DLD1 (cell line): ENCODE results near the gene CASR.

Experiments
- in situ Hi-C: cut with HindIII; loops from 2 replicates; pipeline ENCODE4 v1.10.0; 2017; ENCODE audit warnings: low sequenced_read_pairs

The CASR gene

DNA sequence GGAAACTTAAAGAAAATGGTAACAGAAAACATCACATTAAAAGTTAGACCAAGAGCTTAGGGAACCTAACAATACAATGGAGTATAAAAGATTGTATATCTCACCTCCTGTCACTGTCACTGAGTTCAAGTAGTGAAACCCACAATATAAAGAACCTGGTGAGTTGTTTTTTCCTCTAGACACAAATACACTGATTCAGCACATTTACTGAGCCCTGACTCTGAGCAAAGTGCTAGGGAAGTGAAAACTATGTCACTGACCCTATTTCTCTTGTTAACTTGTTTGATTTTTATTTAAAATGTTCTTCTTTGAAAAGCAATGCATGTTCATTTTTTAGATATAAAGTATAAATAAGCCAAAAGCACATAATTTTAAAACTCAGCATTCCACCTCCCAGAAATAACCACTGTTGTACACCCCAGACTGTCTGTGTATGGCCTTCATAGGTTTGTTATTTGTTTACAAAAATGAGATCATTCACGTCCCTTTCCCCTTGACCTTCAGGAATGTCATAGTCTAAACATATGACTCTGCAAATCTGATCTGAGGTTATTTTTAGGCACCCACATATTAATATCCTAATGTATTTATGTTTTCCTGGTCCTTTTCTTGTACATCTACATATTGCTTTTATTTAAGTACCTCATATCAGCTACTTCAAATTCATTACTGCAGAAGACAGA, 72.4 kb downstream of the CASR start:
- in situ Hi-C loops = no loop called here

DNA sequence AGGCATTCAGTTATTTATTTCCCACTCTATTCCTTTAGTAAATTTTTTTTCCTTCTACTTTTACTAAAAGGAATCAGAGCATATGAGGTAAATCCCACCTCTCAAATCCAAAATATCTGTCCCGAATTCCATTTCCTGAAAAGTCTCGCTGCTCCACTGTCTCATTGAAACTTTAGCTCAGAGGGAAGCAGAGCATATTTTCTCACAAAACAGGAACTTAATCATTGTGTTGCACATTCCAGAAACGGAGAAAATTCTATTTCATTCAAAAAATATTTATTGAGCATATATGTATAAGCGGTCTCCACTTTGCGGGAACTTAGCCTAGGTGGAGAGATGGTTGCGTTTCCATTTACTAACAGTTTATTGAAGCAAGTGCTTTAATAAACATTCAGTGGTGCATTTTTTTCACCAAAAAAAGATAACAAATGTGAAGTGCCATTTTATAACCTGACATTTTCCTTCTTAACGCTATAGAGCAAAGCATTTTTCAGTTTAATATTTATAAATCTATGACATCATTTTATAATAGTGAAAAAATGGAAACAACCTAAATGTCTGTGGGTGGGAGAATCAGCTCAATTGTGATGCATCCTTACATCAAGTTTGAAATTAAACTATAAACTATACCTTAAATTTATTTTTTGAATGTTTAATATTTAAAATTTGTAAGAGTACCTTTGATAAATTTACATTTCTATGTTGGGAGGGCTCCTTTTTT, 74.3 kb downstream of the CASR start:
- in situ Hi-C loops = no loop called here

DNA sequence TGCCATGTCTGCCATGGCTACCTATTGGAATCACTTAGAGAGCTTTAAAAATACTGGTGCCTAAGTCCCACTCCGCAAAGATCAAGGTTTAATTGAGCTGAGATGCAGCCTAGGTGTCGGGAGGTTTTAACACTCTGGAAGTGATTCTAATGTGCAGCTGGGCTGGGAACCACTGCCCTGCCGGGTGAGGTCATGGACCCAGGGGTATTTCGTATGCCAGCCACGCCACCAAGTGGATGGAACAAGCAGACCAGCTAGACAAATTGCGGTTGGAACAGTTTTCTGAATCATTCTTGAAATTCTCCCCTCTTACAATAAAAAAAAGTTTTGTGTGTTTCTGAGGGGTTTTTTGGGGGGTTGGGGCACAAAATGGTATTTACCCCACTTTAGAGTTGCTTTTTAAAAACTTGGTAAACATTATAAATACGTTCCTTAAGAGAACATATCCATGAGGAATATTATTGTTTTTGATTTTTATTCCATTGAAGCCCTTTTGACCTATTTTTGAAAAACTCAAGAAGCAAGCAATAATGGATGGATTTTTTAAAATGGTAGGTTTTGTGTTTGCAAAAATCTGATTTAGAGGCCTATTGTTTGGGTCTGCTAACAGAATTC, 75.4 kb downstream of the CASR start:
- in situ Hi-C loops = no loop called here

DNA sequence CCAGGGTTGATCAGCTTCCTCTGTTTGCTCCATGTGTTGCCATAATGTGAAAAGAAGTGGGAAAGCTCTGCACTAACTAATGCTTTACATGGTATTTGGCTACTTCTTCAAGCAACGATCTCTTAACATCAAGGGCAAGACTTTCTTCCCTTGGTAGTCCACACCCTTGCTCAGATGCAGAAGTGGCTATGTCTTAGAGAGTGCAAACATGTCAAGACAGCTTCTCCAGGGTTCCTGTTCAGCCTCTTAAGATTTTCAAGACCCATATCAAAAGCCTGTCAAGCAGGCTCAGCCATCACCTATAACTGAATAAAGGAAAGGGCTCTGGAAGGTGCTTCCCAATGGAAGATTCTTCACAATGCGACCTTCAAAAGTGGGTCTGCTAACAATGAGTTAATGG, 76.7 kb downstream of the CASR start:
- in situ Hi-C loops = no loop called here

DNA sequence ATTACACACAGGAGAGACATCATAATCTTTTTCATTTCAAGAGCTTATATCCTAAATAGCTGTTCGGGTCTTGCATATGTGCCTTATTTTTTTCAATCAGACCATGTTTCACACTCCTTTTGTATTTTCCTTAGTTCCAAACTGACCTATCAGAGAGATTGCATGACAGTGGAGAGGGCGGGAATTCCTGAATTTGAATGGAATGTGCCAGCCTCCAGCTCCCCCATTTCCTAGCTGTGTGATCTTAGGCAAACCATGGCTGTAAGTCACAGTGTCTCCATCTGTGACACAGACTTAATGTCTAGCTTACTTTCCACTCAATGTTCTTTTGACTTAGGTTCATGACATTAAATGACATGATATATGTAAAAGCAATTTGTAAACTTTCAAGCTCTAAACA, 79.6 kb downstream of the CASR start:
- in situ Hi-C loops = no loop called here

DNA sequence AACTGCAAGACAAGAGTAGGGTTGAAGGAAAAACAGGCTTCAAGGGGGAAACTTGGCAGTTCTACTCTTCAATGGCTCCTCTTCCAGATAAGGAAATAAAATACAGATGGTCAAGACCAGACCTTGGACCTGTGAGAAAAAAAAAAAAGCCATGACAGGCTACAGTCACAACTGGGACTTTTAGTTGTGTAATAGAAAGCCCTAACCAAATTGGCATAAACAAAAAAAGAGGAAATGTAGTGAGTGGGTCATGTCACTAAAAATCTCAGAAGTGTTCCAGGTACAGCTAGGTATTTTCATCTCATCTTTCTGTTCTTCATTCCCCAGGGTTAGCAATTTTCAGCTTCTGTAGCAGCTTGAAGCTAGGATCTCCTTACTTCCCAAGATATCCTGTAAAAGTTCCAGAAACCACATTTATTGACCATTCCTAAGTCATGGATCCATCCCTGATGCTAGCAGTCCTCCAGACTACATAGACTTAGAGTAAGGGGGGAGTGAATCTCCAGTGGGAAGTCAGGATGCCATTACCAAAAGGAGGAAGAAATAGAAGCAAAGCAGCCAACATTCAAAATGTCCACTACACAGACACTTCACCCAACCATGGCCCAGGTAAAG, 80.6 kb downstream of the CASR start:
- in situ Hi-C loops = no loop called here

DNA sequence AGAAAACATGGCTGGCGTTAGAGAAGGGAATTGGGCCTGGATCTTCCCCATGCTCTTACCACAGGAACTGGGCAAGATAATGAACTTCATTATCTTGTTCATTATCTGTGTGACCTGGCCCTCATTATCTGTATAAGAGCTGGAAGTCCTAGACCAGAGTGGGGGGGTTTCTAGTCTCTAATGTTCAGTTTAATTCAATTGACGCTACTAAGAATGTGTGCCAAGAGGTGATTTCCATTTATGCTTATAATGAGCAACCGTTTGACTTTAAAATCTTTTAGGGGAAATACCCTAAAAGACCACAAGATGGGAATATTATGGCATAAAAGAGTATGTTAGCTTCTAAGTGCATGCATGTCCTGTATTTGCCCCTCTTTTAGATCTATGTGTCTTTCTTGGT, 82.5 kb downstream of the CASR start:
- in situ Hi-C loops = no loop called here

DNA sequence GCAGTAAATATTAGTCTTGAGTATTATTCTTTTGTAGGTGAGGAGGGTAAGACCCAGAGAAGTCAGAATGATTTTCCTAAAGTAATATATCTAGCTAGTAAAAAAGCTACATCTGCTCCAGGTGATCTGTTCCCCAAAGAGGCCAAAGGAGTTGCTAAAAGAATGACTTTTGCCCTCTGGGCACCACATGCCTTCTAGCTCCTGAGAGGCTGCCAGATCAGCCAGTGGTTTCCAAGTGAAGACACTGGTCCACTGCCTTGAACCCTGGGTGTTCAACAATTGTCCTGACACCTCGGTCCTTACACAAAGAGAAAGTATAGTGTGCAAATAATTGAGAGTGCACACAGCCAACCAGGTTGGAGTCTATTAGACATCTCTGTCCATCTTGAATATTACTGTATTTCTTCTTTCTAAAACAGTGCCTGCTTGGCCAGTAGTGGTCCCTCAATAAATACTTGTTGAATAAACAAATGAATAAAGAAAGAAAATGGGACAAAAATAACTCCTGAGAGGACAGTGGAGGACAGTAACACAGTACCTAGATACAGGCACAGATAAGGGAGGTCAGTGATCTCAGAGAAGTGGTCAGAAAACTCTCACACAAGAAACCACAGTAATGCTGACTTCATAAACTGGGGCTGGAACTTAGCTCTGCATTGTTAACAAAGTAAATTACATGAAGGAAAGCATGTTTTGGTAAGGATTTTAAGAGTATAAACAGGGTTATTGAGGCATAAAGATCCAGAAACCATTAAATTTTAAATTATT, 85.0 kb downstream of the CASR start:
- in situ Hi-C loops = no loop called here

DNA sequence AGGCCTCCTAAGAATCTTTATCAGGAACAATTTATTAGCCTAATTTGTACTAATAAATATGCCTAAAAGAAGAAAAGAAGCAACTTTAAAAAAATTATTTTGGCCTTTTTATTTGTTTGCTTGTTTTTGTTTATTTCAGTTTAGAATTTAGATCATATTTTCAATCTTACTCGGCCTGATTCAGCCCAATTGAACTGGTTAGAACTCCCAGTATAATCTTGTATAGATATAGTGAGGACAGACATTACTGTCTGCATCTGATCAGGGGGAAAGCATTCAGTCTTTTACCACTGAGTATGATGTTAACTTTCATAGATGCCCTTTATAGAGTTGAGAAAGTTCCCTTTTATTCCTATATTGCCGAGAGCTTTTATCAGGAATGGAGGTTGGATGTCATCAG, 85.6 kb downstream of the CASR start:
- in situ Hi-C loops = no loop called here

DNA sequence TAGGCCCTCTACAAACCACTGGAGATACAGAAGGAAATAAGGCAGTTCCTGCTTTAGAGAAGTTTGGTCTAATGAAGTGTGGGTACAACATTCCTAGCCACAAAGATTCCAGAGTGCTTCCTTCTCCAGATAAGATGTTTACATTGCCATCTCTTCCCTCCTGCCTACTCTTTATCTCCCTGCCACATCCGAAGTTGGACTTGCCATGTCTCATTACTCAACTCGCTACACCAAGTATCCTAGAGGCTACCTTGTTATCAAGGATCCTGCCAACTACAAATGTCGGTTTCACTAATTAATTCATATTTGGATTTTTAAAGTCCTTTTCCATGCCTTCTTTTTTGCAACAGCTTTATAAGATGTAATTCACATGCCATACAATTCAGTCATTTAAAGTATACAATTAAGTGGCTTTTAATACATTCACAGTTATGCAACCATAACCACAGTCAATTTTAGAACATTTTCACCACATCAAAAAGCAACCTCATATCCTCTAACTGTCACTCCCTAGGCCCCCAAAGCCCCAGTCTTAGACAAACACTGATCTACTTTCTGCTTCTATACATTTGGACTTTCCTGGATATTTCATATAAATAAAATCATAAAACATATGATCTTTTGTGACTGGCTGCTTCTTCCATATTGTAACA, 87.9 kb downstream of the CASR start:
- in situ Hi-C loops = no loop called here

DNA sequence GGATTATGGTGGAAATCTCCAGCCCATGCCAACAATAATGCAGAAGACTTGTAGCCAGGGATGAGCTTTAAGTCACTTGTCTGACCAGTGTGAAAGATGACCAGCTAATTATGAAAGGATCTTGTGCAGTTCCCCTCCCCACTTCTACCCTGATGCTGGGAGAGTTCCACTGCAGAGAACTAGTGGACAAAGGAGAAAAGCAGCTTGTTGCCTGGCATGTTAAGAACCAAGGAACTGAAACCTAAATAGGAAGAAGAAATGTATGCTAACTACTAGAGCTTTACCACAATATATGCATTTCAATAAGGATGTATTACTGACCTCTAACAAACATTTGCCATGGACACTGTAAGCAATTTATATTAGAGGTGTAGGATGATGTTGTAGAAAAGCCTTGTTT, 89.4 kb downstream of the CASR start:
- in situ Hi-C loops = no loop called here

DNA sequence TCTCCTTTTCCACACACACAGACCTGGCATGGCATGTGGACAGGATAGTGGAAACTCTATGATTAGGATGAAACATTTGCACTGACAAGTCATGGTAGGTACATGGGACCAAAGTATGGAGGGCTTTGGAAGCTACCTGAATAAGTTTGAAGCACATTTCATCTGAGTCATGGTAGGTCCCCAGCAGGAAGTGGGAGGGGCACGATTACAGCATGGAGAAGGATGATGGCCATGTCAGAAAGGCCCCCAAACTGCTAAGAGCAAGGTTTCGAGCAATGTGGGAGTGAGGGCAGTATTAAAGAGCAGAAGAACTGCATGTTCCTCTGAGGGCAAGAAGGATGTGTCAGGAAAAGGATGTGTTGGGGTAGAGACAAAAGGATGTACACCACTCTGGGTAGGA, 90.0 kb downstream of the CASR start:
- in situ Hi-C loops = no loop called here

DNA sequence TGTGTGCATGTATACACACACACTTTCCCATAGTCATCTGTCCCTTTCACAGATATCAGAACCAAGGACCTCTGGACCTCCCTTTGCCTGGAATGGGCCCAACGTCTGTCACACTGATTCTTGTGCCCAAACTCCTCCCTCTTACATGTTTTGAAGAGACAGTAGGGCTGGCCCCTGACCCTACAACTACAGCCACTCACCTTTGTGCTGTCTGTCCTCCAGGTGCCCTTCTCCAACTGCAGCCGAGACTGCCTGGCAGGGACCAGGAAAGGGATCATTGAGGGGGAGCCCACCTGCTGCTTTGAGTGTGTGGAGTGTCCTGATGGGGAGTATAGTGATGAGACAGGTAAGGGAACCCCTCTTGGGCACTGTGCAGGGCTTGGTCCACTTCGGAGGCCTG, 98.4 kb downstream of the CASR start:
- in situ Hi-C loops = no loop called here

DNA sequence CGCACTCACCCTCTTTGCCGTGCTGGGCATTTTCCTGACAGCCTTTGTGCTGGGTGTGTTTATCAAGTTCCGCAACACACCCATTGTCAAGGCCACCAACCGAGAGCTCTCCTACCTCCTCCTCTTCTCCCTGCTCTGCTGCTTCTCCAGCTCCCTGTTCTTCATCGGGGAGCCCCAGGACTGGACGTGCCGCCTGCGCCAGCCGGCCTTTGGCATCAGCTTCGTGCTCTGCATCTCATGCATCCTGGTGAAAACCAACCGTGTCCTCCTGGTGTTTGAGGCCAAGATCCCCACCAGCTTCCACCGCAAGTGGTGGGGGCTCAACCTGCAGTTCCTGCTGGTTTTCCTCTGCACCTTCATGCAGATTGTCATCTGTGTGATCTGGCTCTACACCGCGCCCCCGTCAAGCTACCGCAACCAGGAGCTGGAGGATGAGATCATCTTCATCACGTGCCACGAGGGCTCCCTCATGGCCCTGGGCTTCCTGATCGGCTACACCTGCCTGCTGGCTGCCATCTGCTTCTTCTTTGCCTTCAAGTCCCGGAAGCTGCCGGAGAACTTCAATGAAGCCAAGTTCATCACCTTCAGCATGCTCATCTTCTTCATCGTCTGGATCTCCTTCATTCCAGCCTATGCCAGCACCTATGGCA, 100.5 kb downstream of the CASR start:
- in situ Hi-C loops = no loop called here

DNA sequence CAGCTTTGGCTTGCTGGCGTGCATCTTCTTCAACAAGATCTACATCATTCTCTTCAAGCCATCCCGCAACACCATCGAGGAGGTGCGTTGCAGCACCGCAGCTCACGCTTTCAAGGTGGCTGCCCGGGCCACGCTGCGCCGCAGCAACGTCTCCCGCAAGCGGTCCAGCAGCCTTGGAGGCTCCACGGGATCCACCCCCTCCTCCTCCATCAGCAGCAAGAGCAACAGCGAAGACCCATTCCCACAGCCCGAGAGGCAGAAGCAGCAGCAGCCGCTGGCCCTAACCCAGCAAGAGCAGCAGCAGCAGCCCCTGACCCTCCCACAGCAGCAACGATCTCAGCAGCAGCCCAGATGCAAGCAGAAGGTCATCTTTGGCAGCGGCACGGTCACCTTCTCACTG, 101.0 kb downstream of the CASR start:
- in situ Hi-C loops = no loop called here

DNA sequence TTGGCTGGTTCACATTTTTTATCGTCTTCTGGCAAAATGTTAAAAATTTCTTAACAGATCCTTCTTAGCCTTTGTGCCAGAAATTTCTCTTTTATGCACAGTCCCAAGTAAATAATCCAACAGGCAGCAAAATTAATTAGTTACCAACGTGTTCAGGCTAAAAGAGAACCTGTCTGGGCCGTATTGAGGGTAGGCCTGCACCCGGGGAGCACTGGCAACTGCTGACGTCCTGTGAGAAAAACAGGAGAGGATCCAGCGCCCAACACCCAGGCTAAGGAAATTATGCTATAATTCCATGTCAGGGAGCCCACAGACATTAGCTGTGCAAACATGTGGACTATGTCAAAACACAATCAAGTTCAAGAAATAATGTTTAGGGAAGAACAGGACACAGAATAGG, 110.9 kb downstream of the CASR start:
- in situ Hi-C loops = no loop called here

DNA sequence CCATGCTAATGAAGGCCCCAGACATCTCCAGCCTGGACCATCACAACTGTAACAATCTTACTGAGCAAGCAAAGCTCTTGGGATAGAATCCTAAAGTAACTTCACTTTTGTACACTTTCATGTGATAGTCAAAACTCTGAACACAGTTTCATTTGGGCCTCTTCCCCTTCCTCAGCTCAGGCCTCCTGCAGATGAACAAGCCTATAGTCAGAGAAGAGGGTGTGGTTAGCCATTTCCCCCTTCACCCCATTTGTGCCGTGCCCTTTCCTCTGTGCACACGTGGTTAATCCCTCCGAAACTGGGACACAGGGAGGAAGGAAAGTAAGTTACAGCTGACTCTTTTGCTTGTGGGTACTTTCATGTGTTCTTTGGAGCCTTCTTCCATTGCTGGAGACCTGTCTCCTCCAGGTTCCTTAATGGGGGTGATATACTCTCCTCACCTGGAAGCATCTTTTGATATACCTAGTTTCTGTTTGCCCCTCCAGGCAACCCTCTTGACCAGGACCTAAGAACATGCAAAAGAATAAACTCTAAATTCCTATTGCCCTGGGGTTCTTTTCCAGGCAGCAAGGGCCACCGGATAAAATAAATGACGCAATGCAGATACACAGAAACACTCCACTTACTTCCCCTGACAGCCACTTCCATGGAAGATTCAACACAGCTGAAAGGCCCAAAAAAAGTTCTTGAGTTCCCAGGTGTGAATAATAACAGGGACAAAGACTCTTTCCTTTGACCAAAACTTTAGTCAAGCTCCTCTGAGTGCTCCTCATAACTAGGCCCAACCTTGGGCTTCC, 112.0 kb downstream of the CASR start:
- in situ Hi-C loops = no loop called here

DNA sequence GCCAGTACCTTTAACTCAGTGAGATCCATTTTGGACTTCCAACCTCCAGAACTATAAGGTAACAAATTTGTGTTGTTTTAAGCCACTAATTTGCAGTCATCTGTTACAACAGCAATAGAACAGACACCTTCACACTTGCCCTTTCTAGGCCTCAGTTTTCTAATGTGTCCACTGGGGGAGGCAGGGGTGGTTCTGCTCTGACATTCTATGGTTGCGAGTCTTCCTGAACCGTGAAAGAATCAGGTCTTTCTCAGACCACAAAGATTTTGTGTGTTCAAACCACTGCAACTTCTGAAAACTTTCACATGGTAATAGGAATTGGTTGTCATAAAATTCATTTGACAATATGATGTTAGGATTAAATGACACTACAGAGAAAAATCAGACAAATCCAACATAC, 114.8 kb downstream of the CASR start:
- in situ Hi-C loops = no loop called here

DNA sequence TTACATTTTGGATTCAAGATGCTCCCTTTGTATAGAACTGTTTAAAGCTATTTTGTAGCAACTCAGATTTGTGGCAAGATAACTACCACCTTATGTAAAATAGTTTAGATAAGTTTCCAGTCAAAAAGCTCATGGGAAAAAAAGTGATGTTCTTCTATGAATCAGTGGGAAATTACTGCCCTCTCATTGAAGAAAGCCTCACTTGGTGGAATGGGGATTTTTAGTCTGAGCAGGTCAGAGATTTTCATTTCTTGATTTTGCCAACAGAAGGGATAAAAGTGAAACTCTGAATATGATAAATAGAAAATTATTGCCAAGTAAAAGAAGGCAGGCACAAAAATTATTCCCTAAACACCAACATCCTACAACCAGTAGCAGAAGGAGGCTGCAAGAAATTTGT, 115.7 kb downstream of the CASR start:
- in situ Hi-C loops = no loop called here
